H1 (cell line): ENCODE measurements around the gene TBC1D16. TPM values are rescaled to one million over a fixed set of nuclear protein-coding genes. Genes with fewer than 3 reads are reported as not detected.

Experiments used
- CTCF ChIA-PET: fragments of 300-600 bp; sonication (Branson Sonifier 250); formaldehyde crosslinking; loops from one replicate; lab custom pipeline; 2021; ENCODE audit not compliant: partially characterized antibody; lab: Charles Lee
- POLR2A ChIA-PET: fragments of 300-600 bp; sonication (Branson Sonifier 250); formaldehyde crosslinking; loops from one replicate; lab custom pipeline; 2021; ENCODE audit warnings: inconsistent platforms; ENCODE audit not compliant: partially characterized antibody; lab: Charles Lee
- DNase-seq, 2 experiments: peaks; one replicate each; pipeline versions ENCODE4 v3.0.0 to v3.0.0-alpha.2; 2010 to 2022; ENCODE audit warnings: low spot score in 2 of 2, low read depth in 1 of 2, mixed read lengths in 1 of 2
- FAIRE-seq: peaks from 2 replicates; lab custom pipeline; 2011; peaks lifted over from hg19 to GRCh38; lab: Jason Lieb, UNC
- H2AFZ ChIP-seq: 2 replicates; pipeline ENCODE4 v1.8.1; 2012; ENCODE audit warnings: low read length, inconsistent platforms
- H2AK5ac ChIP-seq: 2 replicates; pipeline ENCODE4 v1.6.1; 2013; ENCODE audit warnings: low read depth, low read length
- H2BK120ac ChIP-seq: replicated peaks from 2 replicates; pipeline ENCODE3; 2013; ENCODE audit warnings: low read depth, low read length, inconsistent platforms
- H2BK12ac ChIP-seq: 2 replicates; pipeline ENCODE4 v1.6.1; 2013; ENCODE audit warnings: low read depth, low read length
- H2BK15ac ChIP-seq: 2 replicates; pipeline ENCODE4 v1.6.1; 2013; ENCODE audit warnings: low read length
- H2BK20ac ChIP-seq: 2 replicates; pipeline ENCODE4 v1.6.1; 2013; ENCODE audit warnings: low read length
- H2BK5ac ChIP-seq: 2 replicates; pipeline ENCODE4 v1.6.1; 2013; ENCODE audit warnings: low read depth, low read length
- H3K14ac ChIP-seq: 2 replicates; pipeline ENCODE4 v1.6.1; 2013; ENCODE audit warnings: inconsistent platforms; ENCODE audit not compliant: insufficient read length
- H3K18ac ChIP-seq: 2 replicates; pipeline ENCODE4 v1.6.1; 2013; ENCODE audit warnings: low read length; ENCODE audit errors: extremely low read depth
- H3K23ac ChIP-seq: 2 replicates; pipeline ENCODE4 v1.6.1; 2013; ENCODE audit warnings: inconsistent platforms; ENCODE audit not compliant: insufficient read length
- H3K23me2 ChIP-seq: 2 replicates; pipeline ENCODE4 v1.6.1; 2013; ENCODE audit warnings: low read depth, low read length
- H3K27ac ChIP-seq: 2 replicates; pipeline ENCODE4 v1.6.1; 2011; ENCODE audit warnings: low read depth, low read length, inconsistent platforms
- H3K27me3 ChIP-seq, 4 experiments: replicated peaks in 1 of 4; 1 replicate in 1 of 4; 2 replicates in 3 of 4; pipeline versions ENCODE4 v1.6.1 to v1.8.1; 2011 to 2013; ENCODE audit warnings: low read length in 3 of 4, mild to moderate bottlenecking in 3 of 4, inconsistent platforms in 2 of 4, mixed read lengths in 2 of 4, moderate library complexity in 1 of 4; ENCODE audit not compliant: control insufficient read depth in 3 of 4, insufficient read depth in 3 of 4; ENCODE audit errors: extremely low read depth in 1 of 4
- H3K36me3 ChIP-seq, 4 experiments: 2 replicates each; pipeline versions ENCODE4 v1.6.1 to v1.8.1; 2011 to 2013; ENCODE audit warnings: mild to moderate bottlenecking in 4 of 4, low read length in 3 of 4, moderate library complexity in 2 of 4, control low read depth in 1 of 4, inconsistent platforms in 1 of 4; ENCODE audit not compliant: insufficient read depth in 4 of 4, control insufficient read depth in 2 of 4
- H3K4ac ChIP-seq: replicated peaks from 2 replicates; pipeline ENCODE3; 2013; ENCODE audit warnings: low read length, low read depth, mixed read lengths, inconsistent platforms; ENCODE audit not compliant: insufficient read length
- H3K4me1 ChIP-seq, 4 experiments: replicated peaks in 1 of 4; 1 replicate in 1 of 4; 2 replicates in 3 of 4; pipeline versions ENCODE4 v1.6.1 to v1.8.1; 2011 to 2013; ENCODE audit warnings: low read length in 3 of 4, inconsistent platforms in 2 of 4, mixed read lengths in 1 of 4; ENCODE audit not compliant: insufficient read depth in 4 of 4, control insufficient read depth in 3 of 4
- H3K4me2 ChIP-seq, 2 experiments: 2 replicates each; pipeline versions ENCODE4 v1.6.1 to v1.8.1; 2011 to 2013; ENCODE audit warnings: low read depth in 2 of 2, low read length in 2 of 2, control low read depth in 1 of 2, inconsistent platforms in 1 of 2, mild to moderate bottlenecking in 1 of 2; ENCODE audit not compliant: insufficient read depth in 1 of 2
- H3K4me3 ChIP-seq, 4 experiments: fragments of 200-600, 300-600 bp in 1 of 4; sonication (generic), shearing (Covaris generic), sonication (Bioruptor Twin) in 1 of 4; 2 replicates each; pipeline versions ENCODE4 v1.5.1 to v1.8.1; 2011 to 2016; ENCODE audit warnings: low read length in 4 of 4, low read depth in 3 of 4, control low read depth in 2 of 4, inconsistent platforms in 2 of 4, mild to moderate bottlenecking in 2 of 4, mixed read lengths in 1 of 4, moderate library complexity in 1 of 4; ENCODE audit not compliant: insufficient read depth in 2 of 4; ENCODE audit errors: extremely low read depth in 1 of 4
- H3K56ac ChIP-seq: replicated peaks from 2 replicates; pipeline ENCODE3; 2013; ENCODE audit warnings: low read depth, mild to moderate bottlenecking, mixed read lengths, low read length, inconsistent platforms; ENCODE audit not compliant: insufficient read length
- H3K79me1 ChIP-seq: 2 replicates; pipeline ENCODE4 v1.6.1; 2013; ENCODE audit warnings: low read depth, low read length, control low read depth
- H3K79me2 ChIP-seq, 2 experiments: 2 replicates each; pipeline versions ENCODE4 v1.6.1 to v1.8.1; 2012 to 2013; ENCODE audit warnings: low read length in 2 of 2, mild to moderate bottlenecking in 2 of 2, inconsistent platforms in 1 of 2; ENCODE audit not compliant: insufficient read depth in 2 of 2, control insufficient read depth in 1 of 2
- H3K9ac ChIP-seq, 4 experiments: replicated peaks in 1 of 4; 1 replicate in 1 of 4; 2 replicates in 3 of 4; pipeline versions ENCODE4 v1.6.1 to v1.8.1; 2011 to 2013; ENCODE audit warnings: low read depth in 3 of 4, low read length in 3 of 4, control low read depth in 2 of 4, mild to moderate bottlenecking in 2 of 4, moderate library complexity in 2 of 4, inconsistent platforms in 1 of 4; ENCODE audit errors: extremely low read depth in 1 of 4
- H3K9me3 ChIP-seq, 2 experiments: 2 replicates each; pipeline versions ENCODE4 v1.6.1 to v1.8.1; 2012 to 2013; ENCODE audit warnings: mild to moderate bottlenecking in 2 of 2, moderate library complexity in 2 of 2, control low read depth in 1 of 2, inconsistent platforms in 1 of 2, low read depth in 1 of 2, low read length in 1 of 2, mixed read lengths in 1 of 2; ENCODE audit not compliant: insufficient read depth in 2 of 2
- H4K20me1 ChIP-seq, 2 experiments: replicated peaks in 1 of 2; 2 replicates each; pipeline versions ENCODE3 to v1.8.1; 2011 to 2013; ENCODE audit warnings: inconsistent platforms in 2 of 2, low read length in 2 of 2, mild to moderate bottlenecking in 1 of 2; ENCODE audit not compliant: insufficient read depth in 2 of 2, control insufficient read depth in 1 of 2
- H4K5ac ChIP-seq: 2 replicates; pipeline ENCODE4 v1.6.1; 2013; ENCODE audit warnings: low read length, low read depth, mixed read lengths, inconsistent platforms; ENCODE audit not compliant: insufficient read length
- H4K8ac ChIP-seq: 2 replicates; pipeline ENCODE4 v1.8.0; 2013; ENCODE audit warnings: mild to moderate bottlenecking, moderate library complexity, low read length, inconsistent platforms; ENCODE audit not compliant: insufficient read depth; ENCODE audit errors: extremely low read depth
- H4K91ac ChIP-seq: replicated peaks from 2 replicates; pipeline ENCODE3; 2013; ENCODE audit warnings: low read length, mixed read lengths, inconsistent platforms; ENCODE audit not compliant: insufficient read length
- ASH2L ChIP-seq: fragments of 200-600, 300-600 bp; sonication (generic); IDR thresholded peaks from one replicate; pipeline ENCODE4 v1.7.1; 2017; ENCODE audit warnings: low read length
- ATF3 ChIP-seq: IDR thresholded peaks from 2 replicates; pipeline ENCODE4 v1.6.1; 2011; ENCODE audit warnings: low read depth, mild to moderate bottlenecking, low read length; ENCODE audit not compliant: insufficient read depth
- CEBPB ChIP-seq: IDR thresholded peaks from 2 replicates; pipeline ENCODE4 v1.6.1; 2012; ENCODE audit warnings: low read depth, low read length
- CREB1 ChIP-seq: IDR thresholded peaks from 2 replicates; pipeline ENCODE4 v1.6.1; 2012; ENCODE audit warnings: inconsistent platforms
- MAX ChIP-seq: IDR thresholded peaks from 2 replicates; pipeline ENCODE4 v1.6.1; 2012; ENCODE audit warnings: inconsistent platforms
- PHF8 ChIP-seq: fragments of 200-600 bp; sonication (generic); conservative IDR thresholded peaks from 2 replicates; pipeline ENCODE4 v1.7.1; 2012; ENCODE audit warnings: low read depth, mild to moderate bottlenecking, inconsistent platforms, low read length, moderate library complexity
- WGBS, 2 experiments: shearing (Covaris generic) in 1 of 2; methylation state at CpG; one replicate each; pipeline versions ENCODE4 v1.1.6 to v1.1.7; 2013 to 2015; ENCODE audit warnings: low lambda C conversion rate in 2 of 2, mixed read lengths in 2 of 2, inconsistent platforms in 1 of 2, low coverage in 1 of 2, missing lambda C conversion rate in 1 of 2; ENCODE audit not compliant: insufficient replicate concordance in 2 of 2, insufficient coverage in 1 of 2, insufficient read length in 1 of 2; ENCODE audit errors: extremely low coverage in 1 of 2, missing lambda C conversion rate in 1 of 2; 5-methylcytosine and 5-hydroxymethylcytosine counted together
- polyA plus RNA-seq, 7 experiments: library from polyadenylated mRNA; depleted of rRNA in 3 of 7; stranded (reverse) in 5 of 7; unstranded in 2 of 7; fragments of >200 nt in 5 of 7; fragments of 200-250 nt in 2 of 7; gene quantifications; 1 replicate in 5 of 7; 2 replicates in 1 of 7; 4 replicates in 1 of 7; pipeline versions ENCODE4 v1.2.1 to v1.2.3, GENCODE V29; 2011 to 2013; ENCODE audit warnings: missing spikeins in 2 of 7, mixed read lengths in 2 of 7
- total RNA-seq: library from RNA; stranded (reverse); fragmentation: NEBNext Ultra II Directional; extraction: Animal tissue kit (Norgen Biotek cat#: 25700); gene quantifications from 2 replicates; pipeline ENCODE4 v1.2.1, GENCODE V29; 2021

The TBC1D16 gene
- total and polyA plus RNA-seq, 2 of the 8 experiments (the other 6 are each of a cell fraction or from before 2014, with no cell fraction given): 21.1 to 109 TPM

GRCh38 chr17:79955167-79955549 is 80.5 kb downstream of the TBC1D16 start:
- no peak overlapping the region for H2BK120ac ChIP-seq
- H3K9ac ChIP-seq: no peak overlapping the region
- no peak overlapping the region for H3K56ac ChIP-seq
- H3K27ac ChIP-seq: no peak overlapping the region
- POLR2A ChIA-PET: interaction anchor here (1.4 to 15.6 kb wide), 3 partner anchors 9 to 34 kb away, joined by 3 to 152 read pairs (median 12); no protein-coding TSS in a partner anchor
- no peak overlapping the region for H4K5ac ChIP-seq
- 88% methylated on average over 10 of the region's 10 CpGs; no CpG with 5 or more reads in 1 of the 2 experiments for WGBS, 2 experiments
- H4K91ac ChIP-seq: no peak overlapping the region
- DNase-seq: no peak
- peaks cover 0 to 6% of the 10 kb centered on the region in 2 experiments for H4K20me1 ChIP-seq
- no peak overlapping the region for H3K4me2 ChIP-seq
- no peak overlapping the region for H3K4me3 ChIP-seq
- peaks cover 7 to 47% (median 34%) of the 10 kb centered on the region in 4 experiments for H3K4me1 ChIP-seq
- H2BK12ac ChIP-seq: no peak overlapping the region
- no peak overlapping the region; the same call in 1 of the 2 replicates for H2BK5ac ChIP-seq
- CTCF ChIA-PET: interaction anchor here (0.6 to 14.6 kb wide), 7 partner anchors 10 to 127 kb away, joined by 3 to 187 read pairs (median 3); no protein-coding TSS in a partner anchor
- H3K4ac ChIP-seq: no peak overlapping the region
- H2AK5ac ChIP-seq: no peak overlapping the region
- no peaks in the 10 kb centered on the region for H3K23me2 ChIP-seq
- TF ChIP-seq ASH2L (no peak), MAX (no peak), CREB1 (no peak), PHF8 (no peak), ATF3 (no peak), CEBPB (no peak)
- TF ChIP-seq, all 59 proteins: peak for 0
- H3K9me3 ChIP-seq: no peaks in the 10 kb centered on the region
- H3K23ac ChIP-seq: no peak overlapping the region
- H2BK20ac ChIP-seq: no peak overlapping the region
- no peak overlapping the region for H2BK15ac ChIP-seq
- no peak overlapping the region for H2AFZ ChIP-seq
- no peaks in the 10 kb centered on the region for H3K27me3 ChIP-seq
- H4K8ac ChIP-seq: no peak overlapping the region
- no peak overlapping the region for H3K18ac ChIP-seq
- no peak overlapping the region for H3K14ac ChIP-seq
- H3K36me3 ChIP-seq: no peaks in the 10 kb centered on the region
- H3K79me2 ChIP-seq: peaks cover 0 to 17% of the 10 kb centered on the region in 2 experiments; a peak in 1 of 4 replicates
- H3K79me1 ChIP-seq: 0 out of 2 replicates have a peak, but pooled peaks cover 8% of the 10 kb centered on the region
- FAIRE-seq: no peak
